Activated CD8-positive, alpha-beta memory T cell treated with anti-CD3 and anti-CD28 coated beads, Interleukin-2, amount 50 U/mL, for 1 hour (primary cell): ENCODE data around the gene DEPDC7.
"Not testable (repeated sequence)": the region's sequence is repeated elsewhere in the genome, so short reads cannot be mapped to it uniquely, and the experiment has no call there.

Experiments
- DNase-seq: peaks from one replicate; pipeline ENCODE4 v3.0.0-alpha.2; 2020; ENCODE audit errors: extremely low read depth

DEPDC7 gene

DNA sequence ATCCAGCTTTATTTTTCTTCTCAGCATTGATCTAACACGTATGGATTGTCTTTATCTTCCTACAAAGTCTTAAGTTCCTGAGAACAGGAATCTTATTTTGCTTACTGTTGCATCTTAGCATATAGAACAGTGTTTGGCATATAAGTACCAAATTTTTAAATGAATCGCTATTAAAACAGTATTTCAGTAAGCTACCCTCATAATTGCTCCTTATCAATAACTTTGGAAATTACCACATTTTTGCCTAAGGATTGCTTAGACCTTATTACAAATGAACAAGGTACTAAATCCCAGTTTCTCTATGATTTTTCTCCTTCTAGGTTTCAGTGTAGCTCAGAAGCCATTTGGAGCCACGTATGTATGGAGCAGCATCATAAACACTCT, 9.7 kb downstream of the DEPDC7 start:
- no peak for DNase-seq

DNA sequence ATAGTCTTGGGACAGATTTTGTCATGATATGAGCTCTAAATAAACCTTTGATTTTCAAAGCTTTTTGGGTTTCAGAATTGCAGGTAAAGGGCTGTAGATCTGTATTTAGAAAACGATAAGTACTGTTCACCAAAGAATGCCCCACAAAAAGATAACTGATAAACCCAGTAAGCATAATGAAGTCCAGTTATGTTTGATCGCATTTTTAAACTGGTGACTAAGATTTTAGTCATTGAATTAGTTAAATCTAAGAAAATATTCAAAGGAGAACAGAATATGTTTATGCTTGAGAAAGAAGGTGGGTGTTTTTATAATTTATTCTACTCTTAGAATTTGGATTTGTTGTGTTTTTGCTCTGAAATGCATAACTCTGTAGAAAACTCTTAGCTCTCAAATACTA, 11.6 kb downstream of the DEPDC7 start:
- DNase-seq, result no peak

DNA sequence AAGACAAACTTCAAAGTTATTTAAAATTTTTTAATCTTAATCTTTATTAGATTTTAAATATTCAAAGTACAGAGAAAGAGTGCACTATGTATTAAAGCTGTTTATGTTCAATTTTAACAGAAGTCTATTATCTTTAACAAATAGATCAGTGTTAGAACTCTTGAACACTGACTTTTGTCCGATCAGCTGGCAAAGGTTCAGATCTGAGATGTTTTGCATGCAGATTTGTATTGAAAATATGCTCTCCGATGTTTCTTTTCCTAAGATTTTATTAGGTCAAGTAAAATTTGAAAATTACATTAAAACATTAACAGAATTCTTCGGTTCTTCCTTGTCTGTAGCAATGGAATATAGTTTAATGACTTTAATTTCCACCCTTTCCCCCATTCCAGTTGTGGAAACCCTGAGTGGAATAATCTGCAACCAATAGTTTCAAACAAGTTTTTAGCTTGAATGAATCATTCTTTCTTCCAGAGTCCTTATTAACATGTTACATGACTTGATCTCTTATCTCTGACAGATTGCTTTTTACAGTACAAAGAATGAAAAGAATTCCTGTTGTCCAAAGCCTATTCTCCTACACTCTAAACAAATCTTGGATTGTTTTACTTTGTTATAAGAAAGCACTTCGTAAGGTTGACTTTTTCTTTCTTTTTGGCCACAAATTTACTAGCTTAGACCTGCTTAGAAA, 12.3 kb downstream of the DEPDC7 start:
- DNase-seq, result no peak

DNA sequence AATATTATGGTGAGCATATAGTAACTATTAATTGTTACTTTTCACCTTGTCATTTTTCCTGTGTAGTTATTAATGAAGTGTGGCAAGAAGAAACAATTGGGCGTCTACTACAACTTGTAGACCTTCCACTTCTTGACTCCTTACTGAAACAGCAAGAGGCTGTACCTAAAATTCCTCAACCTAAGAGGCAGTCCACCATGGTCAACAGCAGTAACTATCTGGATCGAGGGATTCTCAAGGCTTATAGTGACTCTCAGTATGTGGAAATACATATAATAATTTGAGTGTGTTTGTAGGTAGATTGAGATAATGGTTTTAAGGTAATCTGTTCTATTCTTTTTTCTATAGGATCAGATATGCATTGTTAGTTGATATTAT, 12.8 kb downstream of the DEPDC7 start:
- DNase-seq, result no peak

DNA sequence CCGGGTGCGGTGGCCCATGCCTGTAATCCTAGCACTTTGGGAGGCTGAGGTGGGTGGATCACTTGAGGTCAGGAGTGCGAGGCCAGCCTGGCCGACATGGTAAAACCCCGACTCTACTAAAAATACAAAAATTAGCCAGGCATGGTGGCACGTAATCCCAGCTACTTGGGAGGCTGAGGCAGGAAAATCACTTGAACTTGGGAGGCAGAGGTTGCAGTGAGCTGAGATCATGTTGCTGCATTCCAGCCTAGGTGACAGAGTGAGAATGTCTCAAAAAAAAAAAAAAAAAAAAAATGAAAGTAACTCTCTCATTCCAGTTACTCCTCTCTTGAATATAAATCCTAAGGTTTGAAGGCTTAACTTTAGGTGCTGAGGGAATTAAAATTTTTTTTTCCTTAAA, 13.5 kb downstream of the DEPDC7 start:
- not testable (repeated sequence) for DNase-seq

DNA sequence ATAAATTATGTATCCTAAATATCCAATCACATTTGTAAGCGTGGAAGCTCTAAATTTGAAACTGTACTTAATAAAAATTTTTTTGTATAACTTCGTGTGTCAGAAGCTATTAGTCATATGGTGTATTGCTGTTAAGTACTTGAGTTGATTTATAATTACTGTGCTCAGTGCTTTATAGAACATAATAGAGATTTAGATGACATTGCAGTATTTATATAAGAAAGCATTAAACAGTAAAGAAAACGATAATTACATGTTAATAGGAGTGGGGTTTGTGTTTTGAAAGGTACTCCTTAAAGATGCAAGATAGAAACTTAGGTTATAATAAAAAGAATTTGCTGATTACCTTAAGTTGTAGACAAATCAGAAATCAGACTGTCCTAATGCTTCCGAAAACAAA, 17.8 kb downstream of the DEPDC7 start:
- no peak for DNase-seq

DNA sequence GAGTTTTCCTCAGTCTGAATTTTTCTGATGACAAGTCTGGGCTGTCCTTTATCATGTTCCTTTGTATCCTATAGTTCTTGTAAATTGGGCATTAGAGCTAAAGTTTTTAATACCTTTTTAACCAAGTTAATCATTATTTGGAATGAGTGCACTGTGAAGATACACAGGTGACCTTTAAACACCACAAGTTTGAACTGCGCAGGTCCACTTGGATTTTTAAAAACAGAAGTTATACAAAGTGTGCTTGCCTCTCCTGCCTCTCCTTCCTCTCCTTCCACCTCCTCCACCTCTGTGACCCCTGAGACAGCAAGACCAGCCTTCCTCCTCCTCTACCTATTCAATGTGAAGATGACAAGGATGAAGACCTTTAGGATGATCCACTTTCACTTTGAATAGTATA, 19.3 kb downstream of the DEPDC7 start:
- DNase-seq, result no peak

DNA sequence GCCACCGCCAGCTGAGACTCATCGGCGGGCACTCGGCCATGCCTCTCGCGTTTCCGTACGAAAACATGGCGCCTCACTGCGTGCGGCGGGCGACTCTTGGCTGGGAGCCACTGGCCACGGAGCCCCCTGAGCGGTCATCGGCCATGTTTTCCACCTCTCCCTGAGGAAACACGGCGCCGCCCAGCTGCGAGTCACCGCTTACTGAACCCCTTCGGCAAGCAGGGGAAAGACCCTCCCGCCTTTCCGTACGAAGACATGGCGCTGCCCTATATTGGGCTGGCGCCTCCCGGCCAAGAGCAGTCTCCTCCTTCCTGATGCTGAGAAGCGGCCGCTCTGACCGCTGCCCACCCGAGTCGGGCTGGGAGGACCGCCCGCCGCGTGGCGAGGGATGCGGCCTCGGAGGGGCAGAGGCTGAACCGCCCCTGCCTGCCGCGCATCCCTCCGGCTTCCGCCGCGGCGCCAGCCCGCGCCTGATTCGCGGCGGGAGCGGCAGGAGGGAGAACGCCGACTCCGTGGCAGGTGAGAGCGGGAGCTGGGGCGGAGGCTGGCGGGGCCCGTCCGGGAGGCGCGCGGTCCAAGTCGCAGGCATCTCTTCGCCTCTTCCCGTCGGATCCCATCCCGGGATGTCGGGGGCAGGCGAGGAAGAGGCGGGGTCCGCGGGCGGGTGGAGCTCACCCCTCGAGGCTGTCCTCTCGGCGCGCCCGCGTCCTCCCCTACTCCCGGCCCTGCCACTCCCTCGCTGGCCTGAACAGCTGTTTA, 23.8 kb downstream of the DEPDC7 start, which contains the start of gene TCP11L1:
Gene TCP11L1 (plus strand): TSS at position 299 of the 759 bp plus-strand sequence. CDS start 4,202 bp downstream, outside the sequence.
- no peak for DNase-seq

DNA sequence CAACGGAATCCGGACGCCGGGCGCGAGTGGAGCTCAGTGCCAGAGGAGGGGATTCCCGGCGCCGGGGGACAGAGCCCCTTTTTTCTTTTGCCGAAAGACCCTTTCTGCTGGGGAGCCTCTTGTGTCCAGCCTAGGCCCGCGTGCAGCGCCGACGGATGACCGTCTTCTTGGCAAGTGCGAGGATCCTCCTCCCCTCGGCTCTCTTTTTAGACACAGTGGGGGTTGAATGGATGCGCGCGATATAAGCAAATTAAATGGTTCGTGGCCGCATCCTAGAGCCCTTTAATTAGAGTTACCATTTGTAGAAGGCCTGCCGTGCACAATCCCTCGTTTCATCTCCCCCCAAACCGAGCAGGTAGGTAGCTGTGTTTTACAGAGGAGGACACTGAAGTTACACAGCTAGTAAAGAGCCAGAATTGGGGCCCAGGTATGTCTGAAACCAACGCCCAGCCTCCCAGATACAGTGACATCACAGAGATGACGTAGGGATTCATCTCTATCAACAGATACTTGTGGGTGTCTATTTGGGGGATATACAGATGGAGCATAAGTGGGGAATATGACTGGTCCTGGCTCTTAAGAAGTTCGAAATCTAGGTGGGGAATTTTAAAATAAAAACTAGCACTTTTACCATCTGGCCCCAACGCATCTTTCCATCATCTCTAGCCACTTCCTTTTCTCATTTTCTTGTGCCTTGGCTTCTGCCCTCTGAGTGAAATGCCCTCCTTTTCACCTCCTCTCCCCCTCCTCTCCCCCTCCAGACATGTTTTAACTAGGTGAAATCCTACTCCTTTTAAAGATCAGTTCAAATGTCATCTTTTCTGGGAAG, 24.6 kb downstream of the DEPDC7 start:
- no peak for DNase-seq

DNA sequence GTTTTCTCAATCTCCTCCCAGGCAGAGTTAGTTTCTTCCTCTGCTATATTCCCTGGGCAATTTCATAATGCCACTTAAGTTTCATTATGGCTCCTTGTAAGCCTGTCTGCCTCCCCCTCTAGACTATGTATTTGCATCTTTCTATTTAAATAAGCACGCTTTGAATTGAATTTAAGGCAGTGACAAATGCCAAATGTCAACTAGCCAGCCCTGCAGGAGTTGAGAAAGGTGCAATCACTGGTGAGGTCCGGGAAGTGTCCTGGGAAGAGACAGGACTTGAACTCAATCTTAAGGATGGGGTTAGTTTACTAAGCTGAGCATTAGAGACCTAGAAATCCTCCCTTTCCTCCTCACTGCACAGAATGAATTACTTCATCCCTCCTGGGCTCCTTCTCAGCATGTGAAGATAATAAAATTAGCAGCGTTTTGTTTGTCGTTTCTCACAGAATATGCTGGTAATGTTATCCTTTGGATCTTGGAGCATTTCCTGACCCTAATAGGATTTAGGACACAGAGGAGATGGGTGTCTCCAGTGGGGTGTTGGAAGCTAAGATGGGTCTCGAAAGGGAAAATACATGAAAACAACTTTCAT, 25.3 kb downstream of the DEPDC7 start:
- no peak for DNase-seq

DNA sequence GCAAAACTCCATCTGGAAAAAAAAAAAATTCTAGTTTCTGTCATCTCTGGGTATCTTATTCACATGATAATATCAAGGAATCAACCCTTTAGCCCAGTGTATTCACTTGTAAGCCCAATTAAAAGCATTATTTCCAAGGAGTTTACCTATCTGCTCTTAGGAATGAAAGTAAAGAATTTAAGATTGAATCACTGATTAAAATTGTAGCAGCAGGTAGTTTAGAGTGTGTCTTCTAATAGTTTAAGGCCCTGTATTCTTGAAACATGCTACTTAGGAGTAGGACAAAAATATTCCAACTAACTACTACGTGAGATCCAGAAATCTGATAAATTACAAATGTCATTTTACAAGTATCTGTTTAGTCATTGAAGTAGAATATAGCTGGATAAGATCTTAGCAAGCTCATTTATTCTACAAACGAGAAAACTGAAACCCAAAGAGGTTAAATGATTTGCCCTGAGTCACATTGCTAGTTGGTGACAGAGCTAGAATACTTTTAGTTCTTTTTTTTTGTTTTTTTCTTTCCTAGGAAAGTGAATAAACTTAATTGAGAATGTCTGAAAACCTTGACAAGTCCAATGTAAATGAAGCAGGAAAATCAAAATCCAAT, 27.6 kb downstream of the DEPDC7 start:
- DNase-seq, result no peak

DNA sequence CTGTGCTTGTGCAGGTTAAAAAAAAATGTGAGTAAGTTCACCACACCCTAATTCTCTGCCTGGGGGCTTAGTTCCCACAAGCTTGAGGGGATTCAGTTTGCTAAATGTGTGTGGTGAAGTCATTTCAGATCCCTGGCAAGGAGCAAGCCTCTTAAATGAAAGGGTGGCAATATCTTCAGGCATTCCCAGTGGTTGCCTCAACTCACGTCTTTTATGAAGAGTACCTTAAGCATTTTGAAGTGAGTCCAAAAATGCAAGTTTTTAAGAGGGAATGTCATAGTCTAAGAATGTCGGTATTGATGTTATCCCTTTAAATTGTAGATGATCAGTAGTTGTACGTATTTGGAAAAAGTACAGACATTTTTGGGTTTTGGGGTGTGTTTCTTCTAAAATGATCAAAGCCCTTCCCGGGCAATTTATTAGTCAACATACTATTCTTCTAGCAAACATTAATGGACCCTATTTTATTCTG, 28.6 kb downstream of the DEPDC7 start:
- no peak for DNase-seq

DNA sequence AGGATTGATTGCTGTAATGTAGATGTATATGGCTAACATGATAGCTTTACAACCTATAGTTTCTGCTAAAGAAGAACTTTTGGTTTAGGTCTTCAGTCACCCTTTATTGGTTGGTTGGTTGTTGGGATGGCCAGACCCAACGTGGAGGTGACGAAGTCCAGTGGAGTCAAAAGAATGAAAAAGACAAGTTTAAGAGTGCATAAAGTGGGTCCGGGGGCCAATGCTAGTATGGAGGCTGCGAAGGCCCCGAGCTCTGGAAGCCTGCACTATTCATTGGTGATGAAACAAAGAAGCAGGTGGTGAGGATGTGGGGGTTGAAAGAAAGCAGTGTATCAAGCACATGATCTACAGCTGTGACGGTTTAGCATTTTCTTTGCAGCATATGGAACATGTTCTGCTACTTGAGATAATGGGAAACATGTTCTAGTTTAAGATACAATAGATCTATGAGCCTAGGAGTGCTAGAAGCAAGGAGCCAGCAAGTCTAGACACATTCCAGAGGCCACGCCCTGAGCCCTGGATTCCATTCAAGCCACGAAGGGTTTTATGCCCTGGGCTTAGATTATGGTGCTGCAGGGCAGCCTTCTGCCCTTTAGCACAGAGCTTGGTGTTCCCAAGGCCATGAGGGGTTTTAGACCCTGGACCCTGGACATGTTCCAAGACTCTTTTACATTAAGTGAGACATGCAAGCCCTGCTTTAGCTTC, 30.0 kb downstream of the DEPDC7 start:
- no peak for DNase-seq

DNA sequence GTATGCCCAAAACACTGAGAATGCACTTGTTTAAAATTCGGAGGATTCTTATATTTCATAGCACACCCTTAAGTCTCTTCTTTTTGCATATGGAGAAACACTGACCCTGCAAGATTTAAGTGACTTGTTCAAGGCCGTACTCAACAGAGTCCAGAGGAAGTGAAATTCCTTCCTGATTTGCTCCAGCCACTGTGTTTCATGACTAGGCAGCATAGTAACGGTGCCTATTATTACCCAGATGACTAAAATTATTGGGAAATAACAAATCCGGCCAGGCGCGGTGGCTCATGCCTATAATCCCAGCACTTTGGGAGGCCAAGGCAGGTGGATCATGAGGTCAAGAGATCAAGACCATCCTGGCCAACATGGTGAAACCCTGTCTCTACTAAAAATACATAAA, 33.0 kb downstream of the DEPDC7 start:
- not testable (repeated sequence) for DNase-seq

DNA sequence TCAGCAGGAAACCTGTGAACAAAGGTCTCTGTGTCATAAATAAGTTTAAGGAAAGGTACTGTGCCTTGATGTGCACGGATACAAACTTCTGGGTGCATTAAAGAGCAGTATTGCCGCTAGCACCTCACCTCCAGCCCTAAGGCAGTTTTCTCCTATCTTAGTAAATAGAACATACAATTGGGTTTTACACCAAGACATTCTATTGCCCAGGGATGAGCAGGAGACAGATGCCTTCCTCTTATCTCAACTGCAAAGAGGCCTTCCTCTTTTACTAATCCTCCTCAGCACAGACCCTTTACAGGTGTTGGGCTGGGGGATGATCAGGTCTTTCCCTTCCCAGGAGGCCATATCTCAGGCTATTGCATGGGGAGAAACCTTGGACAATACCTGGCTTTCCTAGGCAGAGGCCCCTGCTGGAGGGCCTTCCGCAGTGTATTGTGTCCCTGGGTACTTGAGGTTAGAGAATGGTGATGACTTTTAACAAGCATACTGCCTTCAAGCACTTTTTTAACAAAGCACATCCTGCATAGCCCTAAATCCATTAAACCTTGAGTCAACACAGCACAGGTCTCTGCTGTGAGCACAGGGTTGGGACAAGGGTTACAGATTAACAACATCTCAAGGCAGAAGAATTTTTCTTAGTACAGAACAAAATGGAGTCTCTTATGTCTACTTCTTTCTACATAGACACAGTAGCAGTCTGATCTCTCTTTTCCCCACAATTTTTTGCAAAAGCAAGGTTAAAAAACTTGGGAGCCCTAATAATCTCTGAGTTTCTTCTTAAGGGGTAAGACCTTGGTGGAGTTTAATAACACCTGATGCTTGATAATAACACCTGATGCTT, 34.1 kb downstream of the DEPDC7 start:
- DNase-seq, result not testable (repeated sequence)

DNA sequence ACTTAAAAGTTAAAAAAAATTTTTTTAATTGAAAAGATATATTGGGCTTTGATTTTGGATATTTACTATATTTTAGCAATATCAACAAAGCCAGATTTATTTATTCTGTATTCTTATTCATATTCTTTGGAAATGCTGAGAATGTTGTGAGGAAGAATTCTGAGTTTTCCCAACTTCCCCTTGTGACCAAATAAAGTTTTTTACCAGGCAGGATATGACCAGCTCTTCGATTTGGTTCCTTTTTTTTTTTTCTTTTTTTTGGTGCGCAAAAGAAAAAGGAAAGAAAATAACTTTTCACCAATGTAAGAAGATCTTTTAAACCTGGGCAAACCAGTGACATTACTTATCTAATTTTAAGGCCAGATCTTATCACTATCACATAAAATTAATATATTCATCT, 36.6 kb downstream of the DEPDC7 start:
- DNase-seq, result no peak

DNA sequence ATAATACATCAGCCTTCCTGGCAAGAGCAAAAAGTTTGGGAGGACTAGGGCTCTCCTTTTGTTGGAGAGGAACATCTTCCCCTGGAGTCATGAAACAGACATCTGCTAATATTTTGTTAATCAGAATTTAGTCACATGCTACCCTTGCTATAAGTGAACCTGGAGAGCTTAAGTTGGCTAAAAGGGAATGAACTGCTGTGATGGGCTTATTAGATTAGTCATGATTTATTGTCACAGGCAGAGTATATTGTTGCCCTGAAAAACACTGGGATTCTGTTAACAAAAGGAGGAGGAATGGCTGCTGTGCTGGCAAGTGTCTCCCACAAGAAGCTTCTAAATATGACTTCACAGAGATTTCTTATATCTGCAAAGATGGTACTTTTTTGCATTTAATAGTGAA, 39.7 kb downstream of the DEPDC7 start:
- DNase-seq, result no peak

DNA sequence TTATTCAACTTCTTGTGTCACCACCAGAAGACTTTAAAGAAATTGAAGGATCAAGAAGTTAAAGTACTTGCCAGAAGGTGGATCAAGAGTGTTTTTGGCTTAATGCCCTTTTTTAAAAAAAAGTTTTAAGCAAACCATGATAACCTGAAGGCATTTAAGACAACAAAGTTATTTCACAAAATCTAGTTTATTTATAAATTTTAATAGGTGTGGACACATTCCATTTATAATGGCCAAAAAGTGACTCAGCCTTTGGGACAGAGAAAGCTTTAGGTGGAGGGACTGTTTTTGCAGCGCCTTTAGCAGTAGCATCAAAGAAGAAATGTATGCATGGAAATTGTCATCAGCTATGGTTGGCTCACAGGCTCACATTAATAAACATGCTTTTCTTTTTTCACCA, 41.6 kb downstream of the DEPDC7 start:
- DNase-seq, result no peak

DNA sequence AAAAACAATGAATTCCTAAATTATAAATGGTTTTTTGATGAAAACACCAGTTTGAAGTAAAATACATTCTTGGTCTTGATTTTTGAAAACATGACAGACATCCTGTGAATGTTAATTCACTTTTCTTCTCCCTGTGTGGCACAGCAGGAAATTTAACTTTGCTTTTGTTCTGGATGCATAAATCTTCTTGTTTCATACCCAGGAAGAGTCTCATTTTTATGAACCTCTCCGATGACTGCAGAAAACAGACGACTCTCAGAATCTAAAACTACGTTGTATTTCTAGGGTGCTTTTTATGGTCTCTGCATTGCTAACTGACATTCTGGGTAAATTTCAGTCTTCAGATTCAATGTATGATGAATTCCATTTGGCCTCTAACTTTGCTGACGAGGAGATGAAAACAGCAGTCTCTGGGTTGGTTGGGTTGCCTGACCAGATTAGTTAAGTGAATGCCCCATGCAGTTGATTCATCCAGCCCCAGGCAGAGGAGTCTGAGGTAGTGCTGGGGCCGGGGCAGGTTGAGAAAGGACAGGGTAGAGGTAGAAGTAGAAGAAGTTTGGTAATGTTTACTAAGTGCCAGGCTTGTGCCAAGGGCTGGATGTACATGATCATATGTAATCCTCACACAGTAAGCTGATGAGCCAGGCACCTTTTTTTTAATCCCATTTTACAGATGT, 43.8 kb downstream of the DEPDC7 start:
- no peak for DNase-seq
